CD4-positive, alpha-beta T cell treated with Interferon gamma for 1 hour (primary cell): ENCODE data around the gene GPR15.
"Not testable (repeated sequence)": the region's sequence is repeated elsewhere in the genome, so short reads cannot be mapped to it uniquely, and the experiment has no call there.

Experiments
- DNase-seq: peaks from one replicate; pipeline ENCODE4 v3.0.0-alpha.2; 2020

The GPR15 gene

DNA sequence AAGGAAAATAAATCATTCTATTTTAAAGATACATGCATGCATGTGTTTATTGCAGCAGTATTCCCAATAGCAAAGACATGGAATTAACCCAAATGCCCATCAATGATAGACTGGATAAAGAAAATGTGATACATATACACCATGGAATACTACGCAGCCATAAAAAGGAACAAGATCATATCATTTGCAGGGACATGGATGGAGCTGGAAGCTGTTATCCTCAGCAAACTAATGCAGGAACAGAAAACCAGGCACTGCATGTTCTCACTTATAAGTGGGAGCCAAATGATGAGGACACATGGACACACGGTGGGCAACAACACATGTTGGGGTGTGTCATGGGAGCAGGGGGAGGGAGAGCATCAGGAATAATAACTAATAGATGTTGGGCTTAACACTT, 28.0 kb downstream of the GPR15 start:
- not testable (repeated sequence) for DNase-seq

GRCh38 chr3:98560911-98561310, 29.1 kb downstream of the GPR15 start:
- DNase-seq, result no peak

DNA sequence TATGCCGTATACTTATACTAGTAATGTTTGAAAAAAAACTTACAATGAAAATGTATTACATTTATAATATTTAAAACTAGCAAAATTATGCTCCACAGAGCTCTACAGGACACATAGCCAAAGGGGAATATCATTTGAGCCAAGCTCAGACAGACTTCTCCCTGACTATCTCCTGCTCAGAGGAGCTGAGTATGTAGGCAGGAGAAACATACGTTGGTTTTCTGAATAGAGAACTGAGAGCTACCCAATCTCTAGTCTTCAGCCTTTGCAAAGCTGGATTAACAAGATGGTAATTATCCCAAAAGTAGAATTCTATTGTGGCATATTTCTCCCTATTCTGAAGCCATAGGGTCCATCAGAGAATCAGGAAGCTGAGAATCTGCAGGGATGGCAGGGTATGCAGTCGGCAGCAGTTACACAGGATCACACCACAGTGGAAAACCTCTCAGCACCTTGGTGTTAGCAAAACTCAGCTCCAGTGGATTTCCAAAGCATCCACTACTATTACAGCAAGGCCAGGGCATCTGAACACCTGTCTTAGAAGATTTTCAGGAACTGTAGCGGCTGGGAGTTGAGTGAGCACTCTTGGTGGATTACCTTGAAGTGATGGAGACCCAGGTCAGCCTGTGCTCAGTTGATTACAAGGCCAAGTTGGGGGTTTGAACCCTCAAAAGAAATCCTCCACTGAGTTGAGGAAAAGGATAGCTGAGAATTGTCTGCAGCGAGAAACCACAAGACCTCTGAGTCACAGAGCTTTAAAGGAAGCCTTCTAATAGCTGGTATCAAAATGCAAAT, 30.1 kb downstream of the GPR15 start:
- no peak for DNase-seq

DNA sequence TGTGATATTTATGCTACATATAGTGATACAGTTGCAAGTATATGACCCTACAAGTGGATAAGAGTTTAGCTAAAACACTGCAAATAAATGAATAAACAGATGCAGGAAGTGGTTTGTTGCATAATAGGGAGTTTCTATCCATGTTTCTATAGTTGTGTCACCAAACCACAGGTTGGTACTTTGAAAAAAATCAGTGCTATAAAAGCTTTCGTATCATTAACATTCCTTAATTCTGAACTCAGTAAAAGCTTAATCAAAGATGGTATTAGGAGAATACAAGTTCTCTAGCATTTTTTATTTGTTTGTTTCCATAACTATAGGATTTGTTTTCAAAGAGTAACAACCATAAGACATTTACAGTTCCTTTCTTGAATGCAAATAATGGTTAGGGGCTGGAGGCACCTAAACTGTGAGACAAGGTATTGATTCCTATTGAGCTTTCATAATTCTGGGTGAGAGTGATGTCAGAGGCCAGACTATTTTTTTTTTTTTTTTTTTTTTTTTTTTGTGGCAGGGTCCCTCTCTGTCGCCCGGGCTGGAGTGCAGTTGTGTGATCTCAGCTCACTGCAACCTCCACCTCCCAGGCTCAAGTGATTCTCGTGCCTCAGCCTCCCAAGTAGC, 32.0 kb downstream of the GPR15 start:
- peak; percentile 23 for DNase-seq

- peak; percentile 44 for DNase-seq
Observed at GRCh38 chr3:98564282-98565005, 32.7 kb downstream of the GPR15 start.

GRCh38 chr3:98565237-98565643, 33.5 kb downstream of the GPR15 start:
- DNase-seq, result no peak

DNA sequence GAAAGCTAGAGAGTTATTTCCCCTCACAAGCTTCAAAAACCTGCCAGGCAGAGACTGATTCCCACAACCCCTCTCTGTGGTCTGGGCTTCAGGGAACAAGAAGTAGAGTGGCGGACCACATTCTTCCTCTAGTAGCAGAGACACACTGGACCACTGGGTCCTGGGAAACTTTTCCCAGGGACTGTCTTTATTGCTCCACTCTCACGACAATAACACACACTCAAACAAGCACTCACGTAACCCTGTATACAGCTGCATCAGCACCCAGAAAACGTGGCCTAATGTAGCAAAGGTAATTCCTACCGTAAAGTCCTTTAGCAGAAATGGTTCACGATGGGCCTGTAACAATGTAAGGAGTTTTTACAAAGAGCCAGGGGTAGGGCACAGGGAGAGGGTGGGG, 34.1 kb downstream of the GPR15 start:
- DNase-seq, result no peak

DNA sequence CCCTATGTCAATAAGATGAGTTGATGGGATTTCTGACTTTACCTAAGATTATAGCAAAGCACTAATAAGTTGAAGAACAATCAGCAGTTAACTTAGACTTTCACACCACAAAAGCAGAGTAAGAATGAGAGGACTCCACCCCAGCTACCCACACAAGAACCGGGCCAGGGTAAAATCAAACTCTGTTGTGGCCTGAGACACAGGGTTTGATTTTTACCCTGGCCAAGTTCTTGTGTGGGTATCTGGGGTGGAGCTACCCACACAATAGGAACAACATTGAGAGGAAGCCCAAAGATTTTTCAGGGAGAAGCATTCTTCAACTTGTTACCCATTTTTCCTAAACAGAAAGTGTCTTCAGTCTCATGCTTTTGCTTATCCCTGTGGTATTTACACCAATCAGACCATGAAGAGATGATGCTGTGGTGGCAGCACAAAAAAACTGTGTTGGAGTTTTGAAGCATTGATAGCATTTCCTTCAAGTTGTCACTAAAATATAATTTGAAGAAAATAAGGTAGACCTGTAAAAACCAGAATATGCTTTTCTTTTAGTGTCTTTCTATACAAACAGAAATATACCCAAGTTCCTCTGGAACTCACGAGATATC, 36.0 kb downstream of the GPR15 start:
- DNase-seq, result no peak

GRCh38 chr3:98568402-98568801, 36.6 kb downstream of the GPR15 start:
- DNase-seq, result no peak

- DNase-seq, result no peak
Observed at GRCh38 chr3:98573181-98573728, 41.5 kb downstream of the GPR15 start.

DNA sequence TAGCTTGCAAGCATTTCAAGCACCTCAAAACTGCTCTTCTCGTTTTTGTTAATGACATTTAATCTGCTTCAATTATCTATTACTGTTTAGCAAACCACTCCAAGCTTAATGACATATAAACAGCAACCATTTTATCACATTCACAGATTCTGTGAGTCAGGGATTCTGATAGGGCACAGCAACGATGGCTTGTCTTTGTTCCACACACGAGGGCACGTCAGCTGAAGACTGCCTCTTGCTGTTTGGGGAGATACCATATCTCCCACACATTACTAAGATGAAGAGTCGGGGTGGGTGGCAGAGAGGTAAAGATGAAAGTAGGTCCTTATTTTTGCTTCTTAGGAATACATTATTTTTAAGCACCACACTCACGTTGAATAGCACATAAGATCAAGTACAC, 42.4 kb downstream of the GPR15 start:
- DNase-seq, result no peak

DNA sequence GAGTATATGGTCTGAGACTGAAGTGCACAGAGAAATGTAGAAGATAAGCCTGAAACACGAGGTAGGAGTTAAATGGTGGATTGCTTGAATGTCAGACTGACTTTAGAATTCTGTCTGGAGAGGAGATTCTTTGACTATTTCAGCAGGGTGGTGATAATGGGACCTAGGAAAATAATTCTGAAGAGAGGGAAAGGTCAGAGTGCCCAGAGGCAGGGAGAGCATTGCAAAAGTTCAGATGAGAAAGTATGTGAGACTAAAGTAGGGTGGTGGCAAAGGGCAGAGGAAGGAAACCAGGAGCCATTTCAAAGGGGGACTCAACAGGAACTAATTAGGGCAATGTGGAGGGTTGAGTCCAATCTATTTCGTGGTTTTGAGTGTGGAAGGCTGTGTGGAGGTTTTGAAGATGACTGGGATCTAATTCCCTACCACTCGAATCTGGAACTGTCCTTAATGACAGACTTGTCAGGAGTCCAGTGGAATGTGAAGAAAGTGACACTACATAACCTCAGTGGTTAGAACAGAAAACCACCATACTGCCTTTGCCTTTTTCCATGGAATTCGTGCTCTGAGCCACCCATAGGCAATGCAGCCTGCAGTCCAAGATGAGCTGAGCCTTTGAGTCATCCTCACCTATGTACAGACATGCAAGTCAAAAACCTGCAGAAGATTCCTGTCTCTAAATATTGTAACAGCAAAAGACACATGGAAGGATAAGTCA, 45.6 kb downstream of the GPR15 start:
- DNase-seq, result no peak

DNA sequence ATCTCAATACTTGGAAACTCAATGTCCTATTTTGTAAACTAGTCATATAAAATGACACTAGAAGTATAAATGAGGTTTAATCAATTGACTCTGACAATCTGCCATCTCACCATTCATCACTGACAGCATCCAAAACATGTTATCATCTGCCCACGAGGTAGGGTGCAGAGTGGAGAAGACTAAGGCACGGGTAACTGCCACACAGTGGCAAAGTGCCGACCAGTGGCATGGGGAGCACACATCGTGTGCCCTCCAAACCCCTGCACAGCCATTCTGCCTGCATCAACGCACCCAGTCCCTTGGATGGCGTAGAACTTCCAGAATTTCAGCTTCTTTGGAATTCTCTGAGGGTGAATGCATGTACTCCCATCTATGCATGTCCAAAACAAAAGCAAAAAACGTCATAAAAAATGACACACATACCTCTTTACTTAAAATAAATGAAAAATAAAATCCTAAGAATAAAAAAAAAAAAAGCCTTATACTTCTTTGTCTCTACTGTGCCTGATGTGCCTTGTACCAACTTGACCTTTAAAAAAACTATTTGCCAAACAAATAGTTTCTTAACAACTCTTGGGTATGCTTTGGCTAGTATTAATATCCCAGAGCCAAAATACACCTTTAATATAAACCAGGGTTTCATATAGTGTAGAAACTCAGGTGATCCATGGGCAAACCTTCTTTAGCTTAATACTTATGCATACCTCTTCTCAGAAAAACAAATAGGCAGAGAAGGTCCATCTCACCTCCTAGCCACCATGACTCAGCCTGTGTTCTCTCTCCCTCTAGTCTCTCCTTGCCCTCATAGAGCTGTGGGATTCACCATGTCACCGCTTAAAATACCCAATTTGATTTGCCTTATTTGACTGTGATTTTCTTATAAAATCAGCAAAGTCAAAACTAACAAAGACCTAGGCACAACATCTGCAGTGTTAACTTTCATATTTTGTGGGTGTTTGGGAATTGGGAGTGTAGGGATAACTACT, 48.9 kb downstream of the GPR15 start:
- no peak for DNase-seq

DNA sequence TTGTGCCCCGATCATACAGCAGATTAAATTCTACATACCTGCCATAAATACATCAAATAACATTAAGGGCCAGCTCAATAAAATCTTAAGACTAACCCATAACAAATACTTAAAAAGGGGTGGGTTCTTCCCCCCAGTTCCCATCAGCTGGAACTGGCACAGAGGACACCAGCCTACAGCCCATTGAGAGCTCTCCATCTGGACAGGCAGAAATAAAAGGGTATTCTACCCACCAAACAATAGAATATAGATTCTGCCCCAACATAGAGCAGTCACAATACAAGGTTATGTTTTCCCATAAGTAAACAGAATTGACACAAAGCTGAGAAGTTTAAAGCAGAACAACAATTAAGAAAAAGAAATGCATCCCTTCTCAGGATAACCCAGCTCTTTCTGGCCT, 49.7 kb downstream of the GPR15 start:
- DNase-seq, result no peak

GRCh38 chr3:98582042-98582441, 50.3 kb downstream of the GPR15 start:
- DNase-seq, result no peak

DNA sequence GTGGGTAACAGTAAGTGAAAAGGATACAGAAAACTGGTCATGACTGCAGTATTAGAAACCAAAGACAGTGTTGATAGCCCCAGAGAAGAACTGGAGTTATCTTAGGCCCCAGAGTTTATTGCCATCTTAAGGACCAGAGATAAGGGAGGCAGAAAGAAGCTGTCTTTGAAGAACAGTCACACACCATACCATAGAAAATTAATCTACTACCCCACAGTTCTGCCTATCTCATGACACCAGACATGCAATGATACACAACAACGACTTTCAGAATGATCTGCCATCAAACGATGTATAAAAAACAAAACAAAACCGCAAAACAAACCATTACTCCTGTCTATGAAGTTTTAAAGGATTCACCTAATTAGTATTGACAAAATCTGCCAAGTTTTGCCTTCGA, 52.0 kb downstream of the GPR15 start:
- DNase-seq, result no peak
